H1 (cell line): ENCODE results near the gene ULK3. TPM values are rescaled to one million over a fixed set of nuclear protein-coding genes. Genes with fewer than 3 reads are reported as not detected.

Experiments
- CTCF ChIA-PET: fragments of 300-600 bp; sonication (Branson Sonifier 250); formaldehyde crosslinking; loops from one replicate; lab custom pipeline; 2021; ENCODE audit not compliant: partially characterized antibody; lab: Charles Lee
- POLR2A ChIA-PET: fragments of 300-600 bp; sonication (Branson Sonifier 250); formaldehyde crosslinking; loops from one replicate; lab custom pipeline; 2021; ENCODE audit warnings: inconsistent platforms; ENCODE audit not compliant: partially characterized antibody; lab: Charles Lee
- DNase-seq, 2 experiments: peaks; one replicate each; pipeline versions ENCODE4 v3.0.0 to v3.0.0-alpha.2; 2010 to 2022; ENCODE audit warnings: low spot score in 2 of 2, low read depth in 1 of 2, mixed read lengths in 1 of 2
- FAIRE-seq: peaks from 2 replicates; lab custom pipeline; 2011; peaks lifted over from hg19 to GRCh38; lab: Jason Lieb, UNC
- H2AFZ ChIP-seq: 2 replicates; pipeline ENCODE4 v1.8.1; 2012; ENCODE audit warnings: low read length, inconsistent platforms
- H2AK5ac ChIP-seq: 2 replicates; pipeline ENCODE4 v1.6.1; 2013; ENCODE audit warnings: low read depth, low read length
- H2BK120ac ChIP-seq: replicated peaks from 2 replicates; pipeline ENCODE3; 2013; ENCODE audit warnings: low read depth, low read length, inconsistent platforms
- H2BK12ac ChIP-seq: 2 replicates; pipeline ENCODE4 v1.6.1; 2013; ENCODE audit warnings: low read depth, low read length
- H2BK15ac ChIP-seq: 2 replicates; pipeline ENCODE4 v1.6.1; 2013; ENCODE audit warnings: low read length
- H2BK20ac ChIP-seq: 2 replicates; pipeline ENCODE4 v1.6.1; 2013; ENCODE audit warnings: low read length
- H2BK5ac ChIP-seq: 2 replicates; pipeline ENCODE4 v1.6.1; 2013; ENCODE audit warnings: low read depth, low read length
- H3K14ac ChIP-seq: 2 replicates; pipeline ENCODE4 v1.6.1; 2013; ENCODE audit warnings: inconsistent platforms; ENCODE audit not compliant: insufficient read length
- H3K18ac ChIP-seq: 2 replicates; pipeline ENCODE4 v1.6.1; 2013; ENCODE audit warnings: low read length; ENCODE audit errors: extremely low read depth
- H3K23ac ChIP-seq: 2 replicates; pipeline ENCODE4 v1.6.1; 2013; ENCODE audit warnings: inconsistent platforms; ENCODE audit not compliant: insufficient read length
- H3K23me2 ChIP-seq: 2 replicates; pipeline ENCODE4 v1.6.1; 2013; ENCODE audit warnings: low read depth, low read length
- H3K27ac ChIP-seq: 2 replicates; pipeline ENCODE4 v1.6.1; 2011; ENCODE audit warnings: low read depth, low read length, inconsistent platforms
- H3K27me3 ChIP-seq, 4 experiments: replicated peaks in 1 of 4; 1 replicate in 1 of 4; 2 replicates in 3 of 4; pipeline versions ENCODE4 v1.6.1 to v1.8.1; 2011 to 2013; ENCODE audit warnings: low read length in 3 of 4, mild to moderate bottlenecking in 3 of 4, inconsistent platforms in 2 of 4, mixed read lengths in 2 of 4, moderate library complexity in 1 of 4; ENCODE audit not compliant: control insufficient read depth in 3 of 4, insufficient read depth in 3 of 4; ENCODE audit errors: extremely low read depth in 1 of 4
- H3K36me3 ChIP-seq, 4 experiments: 2 replicates each; pipeline versions ENCODE4 v1.6.1 to v1.8.1; 2011 to 2013; ENCODE audit warnings: mild to moderate bottlenecking in 4 of 4, low read length in 3 of 4, moderate library complexity in 2 of 4, control low read depth in 1 of 4, inconsistent platforms in 1 of 4; ENCODE audit not compliant: insufficient read depth in 4 of 4, control insufficient read depth in 2 of 4
- H3K4ac ChIP-seq: replicated peaks from 2 replicates; pipeline ENCODE3; 2013; ENCODE audit warnings: low read length, low read depth, mixed read lengths, inconsistent platforms; ENCODE audit not compliant: insufficient read length
- H3K4me1 ChIP-seq, 4 experiments: replicated peaks in 1 of 4; 1 replicate in 1 of 4; 2 replicates in 3 of 4; pipeline versions ENCODE4 v1.6.1 to v1.8.1; 2011 to 2013; ENCODE audit warnings: low read length in 3 of 4, inconsistent platforms in 2 of 4, mixed read lengths in 1 of 4; ENCODE audit not compliant: insufficient read depth in 4 of 4, control insufficient read depth in 3 of 4
- H3K4me2 ChIP-seq, 2 experiments: 2 replicates each; pipeline versions ENCODE4 v1.6.1 to v1.8.1; 2011 to 2013; ENCODE audit warnings: low read depth in 2 of 2, low read length in 2 of 2, control low read depth in 1 of 2, inconsistent platforms in 1 of 2, mild to moderate bottlenecking in 1 of 2; ENCODE audit not compliant: insufficient read depth in 1 of 2
- H3K4me3 ChIP-seq, 4 experiments: fragments of 200-600, 300-600 bp in 1 of 4; sonication (generic), shearing (Covaris generic), sonication (Bioruptor Twin) in 1 of 4; 2 replicates each; pipeline versions ENCODE4 v1.5.1 to v1.8.1; 2011 to 2016; ENCODE audit warnings: low read length in 4 of 4, low read depth in 3 of 4, control low read depth in 2 of 4, inconsistent platforms in 2 of 4, mild to moderate bottlenecking in 2 of 4, mixed read lengths in 1 of 4, moderate library complexity in 1 of 4; ENCODE audit not compliant: insufficient read depth in 2 of 4; ENCODE audit errors: extremely low read depth in 1 of 4
- H3K56ac ChIP-seq: replicated peaks from 2 replicates; pipeline ENCODE3; 2013; ENCODE audit warnings: low read depth, mild to moderate bottlenecking, mixed read lengths, low read length, inconsistent platforms; ENCODE audit not compliant: insufficient read length
- H3K79me1 ChIP-seq: 2 replicates; pipeline ENCODE4 v1.6.1; 2013; ENCODE audit warnings: low read depth, low read length, control low read depth
- H3K79me2 ChIP-seq, 2 experiments: 2 replicates each; pipeline versions ENCODE4 v1.6.1 to v1.8.1; 2012 to 2013; ENCODE audit warnings: low read length in 2 of 2, mild to moderate bottlenecking in 2 of 2, inconsistent platforms in 1 of 2; ENCODE audit not compliant: insufficient read depth in 2 of 2, control insufficient read depth in 1 of 2
- H3K9ac ChIP-seq, 4 experiments: replicated peaks in 1 of 4; 1 replicate in 1 of 4; 2 replicates in 3 of 4; pipeline versions ENCODE4 v1.6.1 to v1.8.1; 2011 to 2013; ENCODE audit warnings: low read depth in 3 of 4, low read length in 3 of 4, control low read depth in 2 of 4, mild to moderate bottlenecking in 2 of 4, moderate library complexity in 2 of 4, inconsistent platforms in 1 of 4; ENCODE audit errors: extremely low read depth in 1 of 4
- H3K9me3 ChIP-seq, 2 experiments: 2 replicates each; pipeline versions ENCODE4 v1.6.1 to v1.8.1; 2012 to 2013; ENCODE audit warnings: mild to moderate bottlenecking in 2 of 2, moderate library complexity in 2 of 2, control low read depth in 1 of 2, inconsistent platforms in 1 of 2, low read depth in 1 of 2, low read length in 1 of 2, mixed read lengths in 1 of 2; ENCODE audit not compliant: insufficient read depth in 2 of 2
- H4K20me1 ChIP-seq, 2 experiments: replicated peaks in 1 of 2; 2 replicates each; pipeline versions ENCODE3 to v1.8.1; 2011 to 2013; ENCODE audit warnings: inconsistent platforms in 2 of 2, low read length in 2 of 2, mild to moderate bottlenecking in 1 of 2; ENCODE audit not compliant: insufficient read depth in 2 of 2, control insufficient read depth in 1 of 2
- H4K5ac ChIP-seq: 2 replicates; pipeline ENCODE4 v1.6.1; 2013; ENCODE audit warnings: low read length, low read depth, mixed read lengths, inconsistent platforms; ENCODE audit not compliant: insufficient read length
- H4K8ac ChIP-seq: 2 replicates; pipeline ENCODE4 v1.8.0; 2013; ENCODE audit warnings: mild to moderate bottlenecking, moderate library complexity, low read length, inconsistent platforms; ENCODE audit not compliant: insufficient read depth; ENCODE audit errors: extremely low read depth
- H4K91ac ChIP-seq: replicated peaks from 2 replicates; pipeline ENCODE3; 2013; ENCODE audit warnings: low read length, mixed read lengths, inconsistent platforms; ENCODE audit not compliant: insufficient read length
- WGBS, 2 experiments: shearing (Covaris generic) in 1 of 2; methylation state at CpG; one replicate each; pipeline versions ENCODE4 v1.1.6 to v1.1.7; 2013 to 2015; ENCODE audit warnings: low lambda C conversion rate in 2 of 2, mixed read lengths in 2 of 2, inconsistent platforms in 1 of 2, low coverage in 1 of 2, missing lambda C conversion rate in 1 of 2; ENCODE audit not compliant: insufficient replicate concordance in 2 of 2, insufficient coverage in 1 of 2, insufficient read length in 1 of 2; ENCODE audit errors: extremely low coverage in 1 of 2, missing lambda C conversion rate in 1 of 2; 5-methylcytosine and 5-hydroxymethylcytosine counted together
- polyA plus RNA-seq, 7 experiments: library from polyadenylated mRNA; depleted of rRNA in 3 of 7; stranded (reverse) in 5 of 7; unstranded in 2 of 7; fragments of >200 nt in 5 of 7; fragments of 200-250 nt in 2 of 7; gene quantifications; 1 replicate in 5 of 7; 2 replicates in 1 of 7; 4 replicates in 1 of 7; pipeline versions ENCODE4 v1.2.1 to v1.2.3, GENCODE V29; 2011 to 2013; ENCODE audit warnings: missing spikeins in 2 of 7, mixed read lengths in 2 of 7
- total RNA-seq: library from RNA; stranded (reverse); fragmentation: NEBNext Ultra II Directional; extraction: Animal tissue kit (Norgen Biotek cat#: 25700); gene quantifications from 2 replicates; pipeline ENCODE4 v1.2.1, GENCODE V29; 2021

ULK3 gene
- total and polyA plus RNA-seq, 2 of the 8 experiments (the other 6 are each of a cell fraction or from before 2014, with no cell fraction given), result 27.1 to 34.4 TPM

DNA sequence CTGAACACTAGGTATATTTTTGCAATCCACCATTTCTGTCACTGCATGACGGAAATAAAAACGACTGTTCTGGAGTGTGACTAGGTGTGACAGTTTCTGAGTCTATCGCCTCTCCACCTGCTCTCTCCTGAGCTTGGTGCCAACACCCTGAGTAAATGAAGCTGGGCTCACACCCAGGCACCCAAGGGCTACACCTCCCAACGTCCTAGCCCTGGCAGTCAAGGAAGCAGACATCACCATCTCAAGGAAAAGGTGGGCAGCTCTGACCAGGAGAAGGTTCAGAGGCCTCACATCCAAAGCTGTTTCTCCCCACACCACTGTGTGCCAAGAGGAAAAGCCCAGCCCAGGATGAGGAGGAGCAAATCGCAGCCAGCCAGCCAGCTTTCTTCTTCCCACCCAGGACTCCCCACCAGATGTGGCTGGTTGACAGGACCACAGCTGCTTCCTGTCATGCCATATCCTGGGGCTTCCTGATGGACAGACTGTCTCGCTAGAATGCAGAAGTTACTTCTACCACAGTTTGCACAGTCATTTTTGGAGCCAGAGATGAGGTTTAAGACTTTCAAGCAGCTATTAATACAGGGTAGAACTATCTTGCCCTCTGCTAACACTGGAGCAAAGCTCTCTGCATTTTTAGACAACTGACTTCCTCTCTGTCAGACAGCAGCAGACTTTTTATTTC is 26.9 kb upstream of the ULK3 start:
- H3K9ac ChIP-seq, result no peak overlapping the region
- no peak overlapping the region for H3K18ac ChIP-seq
- 79% methylated on average over 6 of the region's 6 CpGs; no CpG with 5 or more reads in 1 of the 2 experiments for WGBS, 2 experiments
- no peak overlapping the region for H2BK120ac ChIP-seq
- no peak overlapping the region for H2BK12ac ChIP-seq
- no peak overlapping the region for H3K14ac ChIP-seq
- H3K23ac ChIP-seq, result no peak overlapping the region
- peaks cover 0 to 7% of the 10 kb centered on the region in 2 experiments for H4K20me1 ChIP-seq
- H2BK5ac ChIP-seq, result no peak overlapping the region
- peaks cover 6% of the 10 kb centered on the region; the same call in 1 of the 2 replicates for H3K23me2 ChIP-seq
- H4K8ac ChIP-seq, result no peak overlapping the region; the same call in 1 of the 2 replicates
- no peaks in the 10 kb centered on the region for H3K9me3 ChIP-seq
- DNase-seq (no peak), FAIRE-seq (no peak)
- H3K4me1 ChIP-seq, result peaks cover 0 to 3% (median 0%) of the 10 kb centered on the region in 4 experiments; a peak in 1 of 7 replicates
- no peak overlapping the region for H2BK20ac ChIP-seq
- no peak overlapping the region for H3K4me2 ChIP-seq
- no peak overlapping the region for H3K4me3 ChIP-seq
- H3K79me1 ChIP-seq, result peaks cover 6% of the 10 kb centered on the region; the same call in 1 of the 2 replicates
- H4K5ac ChIP-seq, result no peak overlapping the region
- H2BK15ac ChIP-seq, result no peak overlapping the region
- no peak overlapping the region for H3K56ac ChIP-seq
- no peaks in the 10 kb centered on the region for H3K27me3 ChIP-seq
- peaks cover 0 to 55% of the 10 kb centered on the region in 2 experiments; a peak in 2 of 4 replicates for H3K79me2 ChIP-seq
- POLR2A ChIA-PET, result interaction anchor here (0.8 to 2.4 kb wide), 11 partner anchors 9 to 36 kb away, joined by 3 to 10 read pairs (median 4); no protein-coding TSS in a partner anchor
- no peak overlapping the region for H3K4ac ChIP-seq
- no peak overlapping the region for H2AFZ ChIP-seq
- H2AK5ac ChIP-seq, result no peak overlapping the region
- no peak overlapping the region for H4K91ac ChIP-seq
- no peaks in the 10 kb centered on the region for H3K36me3 ChIP-seq
- CTCF ChIA-PET, result interaction anchor here (0.6 to 2.3 kb wide), 7 partner anchors 19 to 500 kb away, joined by 3 to 16 read pairs (median 4); partner anchors contain the start of gene ULK3
- H3K27ac ChIP-seq, result no peak overlapping the region
